Effector memory CD8-positive, alpha-beta T cell (primary cell): ENCODE measurements around the gene FBLIM1.

Source experiments
- ATAC-seq: fragments of 150-1000 bp; cut with Tn5 transposase; replicated peaks from 2 replicates; pipeline ENCODE4 v1.10.0; 2021; ENCODE audit warnings: mild to moderate bottlenecking, moderate library complexity
- DNase-seq, 3 experiments: peaks; one replicate each; pipeline ENCODE4 v3.0.0; 2021
- H3K27ac Mint-ChIP-seq, 2 donors: one replicate each; pipeline ENCODE4 v1.8.0; 2022; ENCODE audit warnings: mild to moderate bottlenecking in 2 of 2, mixed read lengths in 2 of 2, moderate library complexity in 2 of 2
- H3K27me3 Mint-ChIP-seq, 2 donors: one replicate each; pipeline ENCODE4 v1.8.0; 2022; ENCODE audit warnings: mixed read lengths in 2 of 2
- H3K36me3 Mint-ChIP-seq: one replicate; pipeline ENCODE4 v1.8.0; 2022; ENCODE audit warnings: mild to moderate bottlenecking, moderate library complexity, mixed read lengths; ENCODE audit not compliant: insufficient read depth
- H3K4me1 Mint-ChIP-seq, 2 donors: one replicate each; pipeline ENCODE4 v1.8.0; 2022; ENCODE audit warnings: low read depth in 2 of 2, mixed read lengths in 2 of 2
- H3K4me3 Mint-ChIP-seq, 2 donors: one replicate each; pipeline ENCODE4 v1.8.0; 2022; ENCODE audit warnings: mild to moderate bottlenecking in 2 of 2, mixed read lengths in 2 of 2, moderate library complexity in 2 of 2
- H3K9me3 Mint-ChIP-seq, 2 donors: one replicate each; pipeline ENCODE4 v1.8.0; 2022; ENCODE audit warnings: mixed read lengths in 2 of 2

Gene FBLIM1

GRCh38 chr1:15744122-15744679 is 14.4 kb upstream of the FBLIM1 start:
- no peak overlapping the region for H3K27ac Mint-ChIP-seq

DNA sequence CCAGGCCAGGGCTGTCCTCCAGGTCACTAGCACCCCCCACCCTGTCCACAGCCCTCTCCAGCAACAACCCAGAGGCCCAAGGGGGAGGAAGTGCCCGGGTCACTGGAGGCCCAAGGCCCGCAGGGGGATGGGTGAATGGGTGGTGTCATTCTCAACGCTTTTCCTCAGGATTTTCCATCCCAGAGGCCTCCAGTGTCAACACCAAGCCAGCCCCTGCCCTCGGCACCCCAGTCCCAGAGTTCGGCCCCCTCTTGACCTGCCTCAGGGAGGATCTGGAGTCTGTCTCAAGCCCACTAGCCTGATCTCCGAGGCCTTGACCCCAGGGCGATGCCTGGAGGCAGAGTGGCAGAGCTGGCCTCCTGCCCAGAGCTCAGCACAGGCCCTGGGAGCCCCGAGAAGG is 11.2 kb upstream of the FBLIM1 start:
- H3K4me3 Mint-ChIP-seq = no peak overlapping the region
- H3K27me3 Mint-ChIP-seq = peaks cover 13 to 17% of the 10 kb centered on the region in 2 donors
- no peaks in the 10 kb centered on the region for H3K4me1 Mint-ChIP-seq
- ATAC-seq (no peak), DNase-seq (no peak)
- H3K27ac Mint-ChIP-seq = no peak overlapping the region
- no peaks in the 10 kb centered on the region for H3K36me3 Mint-ChIP-seq
- H3K9me3 Mint-ChIP-seq = no peaks in the 10 kb centered on the region

More at GRCh38 chr1:15744122-15744679, 14.4 kb upstream of the FBLIM1 start:
- Mint-ChIP-seq H3K9me3 (no peaks in the 10 kb centered on the region), H3K4me1 (peaks cover 5 to 7% of the 10 kb centered on the region in 2 donors), H3K36me3 (peaks cover 3% of the 10 kb centered on the region), H3K27me3 (peaks cover 5 to 8% of the 10 kb centered on the region in 2 donors), H3K4me3 (no peak overlapping the region)
- ATAC-seq = no peak
- DNase-seq = no peak

DNA sequence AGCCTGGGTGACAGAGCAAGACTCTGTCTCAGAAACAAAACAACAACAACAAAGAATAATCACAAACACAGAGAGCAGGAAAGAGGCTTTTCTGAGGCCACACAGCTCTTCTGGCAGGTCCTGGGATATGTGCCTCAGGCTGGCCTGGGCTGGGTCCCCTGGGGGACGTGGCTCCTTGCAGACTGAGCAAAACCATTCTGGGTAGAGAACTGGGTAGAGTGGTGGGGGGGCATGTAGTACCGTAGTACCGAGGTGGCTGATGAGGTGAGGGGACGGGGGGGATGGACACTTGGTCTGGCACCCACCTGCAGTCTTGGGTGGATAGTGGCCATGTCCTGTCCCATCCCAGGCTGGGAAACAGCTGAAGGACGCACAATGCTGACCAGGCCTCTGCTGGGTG is 10.3 kb upstream of the FBLIM1 start:
- H3K36me3 Mint-ChIP-seq = no peaks in the 10 kb centered on the region
- peaks cover 17% of the 10 kb centered on the region in 2 donors for H3K27me3 Mint-ChIP-seq
- H3K4me1 Mint-ChIP-seq = no peaks in the 10 kb centered on the region
- DNase-seq (no peak), ATAC-seq (no peak)
- H3K9me3 Mint-ChIP-seq = no peaks in the 10 kb centered on the region
- no peak overlapping the region for H3K27ac Mint-ChIP-seq
- no peak overlapping the region for H3K4me3 Mint-ChIP-seq

- Mint-ChIP-seq H3K4me3 (no peak overlapping the region), H3K36me3 (no peaks in the 10 kb centered on the region), H3K4me1 (no peaks in the 10 kb centered on the region), H3K27ac (no peak overlapping the region), H3K9me3 (no peaks in the 10 kb centered on the region), H3K27me3 (peaks cover 17 to 22% of the 10 kb centered on the region in 2 donors)
- DNase-seq (no peak), ATAC-seq (no peak)
These were observed 9.8 kb upstream of the FBLIM1 start for GRCh38 chr1:15748690-15749398.

DNA sequence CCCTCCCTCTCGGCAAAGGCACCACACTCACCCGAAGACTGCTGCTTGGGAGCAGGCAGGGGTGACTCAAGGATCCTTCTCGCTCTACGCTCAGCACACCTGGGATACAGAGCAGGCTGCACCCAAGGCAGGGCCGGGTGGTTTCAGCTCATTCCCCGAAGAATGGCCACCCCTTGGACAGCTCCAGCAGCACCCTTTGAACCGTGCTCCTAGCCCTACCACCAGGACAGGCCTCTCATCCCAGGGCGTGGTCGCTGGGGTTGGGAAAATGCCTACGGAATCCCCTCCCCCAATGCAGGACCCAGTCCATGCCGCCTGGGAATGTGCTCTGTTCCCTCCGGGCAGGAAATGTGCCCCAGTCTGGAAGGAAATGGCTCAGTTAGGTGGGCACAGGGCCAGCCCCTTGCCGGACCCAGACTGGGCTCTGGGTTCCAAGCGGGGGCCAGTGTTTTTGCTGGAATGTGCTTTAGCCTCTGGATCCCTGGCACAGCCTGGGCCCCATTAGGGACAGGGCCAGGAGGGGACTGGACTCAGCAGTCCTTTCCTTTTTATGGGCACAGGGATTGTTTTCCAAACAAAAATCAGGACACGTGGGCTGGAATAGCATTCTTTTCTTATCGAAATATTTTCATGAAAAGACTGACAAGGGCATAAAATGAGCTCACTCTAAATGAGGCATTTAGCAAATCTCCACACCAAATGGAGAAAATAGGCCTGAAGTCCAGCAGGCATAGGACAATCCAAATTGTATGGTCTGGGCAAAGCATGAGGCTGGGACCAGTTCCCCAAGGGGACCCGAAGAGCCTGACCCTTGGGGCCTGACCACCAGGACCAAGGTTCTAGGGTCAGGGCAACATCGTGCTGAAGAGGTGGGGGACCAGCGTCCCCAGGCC is 8.9 kb upstream of the FBLIM1 start:
- H3K4me3 Mint-ChIP-seq = no peak overlapping the region
- H3K36me3 Mint-ChIP-seq = no peaks in the 10 kb centered on the region
- no peak overlapping the region for H3K27ac Mint-ChIP-seq
- no peak for ATAC-seq
- no peaks in the 10 kb centered on the region for H3K4me1 Mint-ChIP-seq
- no peak for DNase-seq
- peaks cover 17 to 24% of the 10 kb centered on the region in 2 donors for H3K27me3 Mint-ChIP-seq
- no peaks in the 10 kb centered on the region for H3K9me3 Mint-ChIP-seq

GRCh38 chr1:15750924-15751323 is 7.7 kb upstream of the FBLIM1 start:
- no peaks in the 10 kb centered on the region for H3K36me3 Mint-ChIP-seq
- no peak overlapping the region for H3K4me3 Mint-ChIP-seq
- peaks cover 21 to 34% of the 10 kb centered on the region in 2 donors for H3K27me3 Mint-ChIP-seq
- no peak overlapping the region for H3K27ac Mint-ChIP-seq
- DNase-seq (no peak), ATAC-seq (no peak)
- no peaks in the 10 kb centered on the region for H3K9me3 Mint-ChIP-seq
- peaks cover 0 to 2% of the 10 kb centered on the region in 2 donors for H3K4me1 Mint-ChIP-seq

DNA sequence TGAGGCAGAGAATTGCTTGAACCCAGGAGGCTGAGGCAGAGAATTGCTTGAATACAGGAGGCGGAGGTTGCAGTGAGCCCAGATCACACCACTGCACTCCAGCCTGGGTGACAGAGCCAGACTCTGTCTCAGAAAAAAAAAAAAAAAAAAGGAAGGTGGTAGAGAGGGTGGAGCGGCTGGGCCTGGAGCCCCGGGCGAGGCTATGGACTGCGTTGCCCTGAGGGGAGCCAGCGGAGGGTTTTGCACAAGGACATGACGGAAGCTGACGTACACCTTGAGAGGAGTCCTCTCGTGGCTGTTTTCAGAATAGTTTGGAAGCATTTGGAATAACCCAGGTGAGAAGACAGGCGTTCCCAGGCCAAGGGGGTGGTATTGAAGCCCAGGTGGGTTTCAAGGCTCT is 6.9 kb upstream of the FBLIM1 start:
- ATAC-seq (no peak), DNase-seq (no peak)
- Mint-ChIP-seq H3K4me3 (no peak overlapping the region), H3K27me3 (peaks cover 28 to 42% of the 10 kb centered on the region in 2 donors), H3K36me3 (no peaks in the 10 kb centered on the region), H3K4me1 (peaks cover 0 to 6% of the 10 kb centered on the region in 2 donors), H3K27ac (no peak overlapping the region), H3K9me3 (no peaks in the 10 kb centered on the region)

DNA sequence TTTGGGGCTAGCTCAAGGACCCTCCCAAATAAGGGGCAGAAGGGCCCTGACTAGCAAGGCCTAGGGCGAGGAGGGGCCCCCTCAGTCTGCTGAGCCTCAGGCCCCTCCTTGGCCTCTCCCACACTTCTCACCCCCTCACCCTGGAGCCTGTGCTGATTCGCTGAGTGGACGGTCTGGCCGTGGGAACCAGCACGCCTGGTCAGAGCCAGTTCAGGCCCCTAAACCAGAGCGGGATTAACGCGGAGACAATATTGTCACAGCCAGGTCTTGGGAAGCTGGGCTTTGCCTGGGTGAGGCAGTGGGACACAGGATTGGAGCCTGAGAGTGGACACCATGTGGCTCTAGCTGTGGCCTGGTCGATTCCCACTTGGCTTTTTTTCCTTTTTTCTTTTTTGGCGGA is 4.8 kb upstream of the FBLIM1 start:
- H3K4me3 Mint-ChIP-seq = no peak overlapping the region

DNA sequence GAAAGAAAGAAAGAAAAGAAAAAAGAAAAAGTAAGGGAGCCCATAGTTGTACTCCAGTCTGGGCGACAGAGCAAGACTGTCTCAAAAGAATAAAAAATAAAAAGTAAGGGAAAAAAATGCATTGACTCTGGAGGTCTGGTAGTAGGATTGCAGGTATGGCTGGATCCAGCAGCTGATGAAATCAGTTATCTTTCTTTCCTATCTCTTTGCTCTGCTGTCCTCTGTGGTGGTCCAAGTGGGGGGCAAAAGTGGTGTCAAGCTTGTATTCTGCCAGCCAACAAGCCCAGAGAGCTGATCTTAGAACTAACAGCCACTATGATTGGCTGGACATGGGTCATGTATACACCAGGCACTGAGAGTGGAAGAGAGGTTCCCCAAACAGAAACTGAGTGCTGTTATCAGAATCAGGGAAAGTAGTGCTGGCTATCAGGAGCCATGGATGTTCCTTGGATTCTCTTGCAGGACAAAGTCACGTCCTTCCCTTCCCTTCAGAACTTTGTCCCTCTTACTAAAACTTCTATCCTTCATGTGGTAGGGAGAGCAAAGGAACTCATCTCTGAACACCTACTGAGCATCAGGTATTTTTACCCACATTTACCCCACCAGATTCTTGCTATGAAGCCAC is 3.5 kb upstream of the FBLIM1 start:
- no peaks in the 10 kb centered on the region for H3K36me3 Mint-ChIP-seq
- H3K27ac Mint-ChIP-seq = no peak overlapping the region
- no peak for DNase-seq
- H3K27me3 Mint-ChIP-seq = peaks cover 46 to 70% of the 10 kb centered on the region in 2 donors
- no peak overlapping the region for H3K4me3 Mint-ChIP-seq
- ATAC-seq = no peak
- H3K9me3 Mint-ChIP-seq = no peaks in the 10 kb centered on the region
- peaks cover 0 to 15% of the 10 kb centered on the region in 2 donors for H3K4me1 Mint-ChIP-seq

More for the DNA sequence above, 4.8 kb upstream of the FBLIM1 start:
- ATAC-seq (no peak), DNase-seq (no peak)
- Mint-ChIP-seq H3K36me3 (no peaks in the 10 kb centered on the region), H3K4me1 (peaks cover 0 to 13% of the 10 kb centered on the region in 2 donors), H3K27ac (no peak overlapping the region), H3K27me3 (peaks cover 38 to 59% of the 10 kb centered on the region in 2 donors), H3K9me3 (no peaks in the 10 kb centered on the region)

DNA sequence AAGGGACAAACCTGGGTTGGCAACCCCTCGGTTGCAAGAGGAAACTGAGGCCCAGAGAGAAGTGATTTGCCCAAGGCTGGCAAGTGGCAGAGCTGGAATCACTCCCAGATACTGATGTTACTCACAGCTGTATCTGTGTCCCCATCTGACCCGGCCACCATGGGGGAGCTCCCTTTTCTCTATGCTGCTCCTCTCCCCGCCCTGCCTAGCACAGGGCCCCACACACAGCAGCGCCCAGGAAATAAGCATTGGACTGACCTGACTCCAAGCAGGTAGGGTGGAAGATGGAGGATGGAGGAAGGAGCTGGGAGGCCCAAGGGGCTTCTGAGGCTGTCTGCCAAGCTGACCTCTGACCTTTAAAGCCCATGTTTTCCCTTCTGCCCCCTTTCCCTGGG is 3.0 kb upstream of the FBLIM1 start:
- peaks cover 0 to 15% of the 10 kb centered on the region in 2 donors for H3K4me1 Mint-ChIP-seq
- H3K4me3 Mint-ChIP-seq = no peak overlapping the region
- peaks cover 49 to 75% of the 10 kb centered on the region in 2 donors for H3K27me3 Mint-ChIP-seq

GRCh38 chr1:15756143-15757015 is 2.2 kb upstream of the FBLIM1 start:
- Mint-ChIP-seq H3K27me3 (peaks cover 47 to 75% of the 10 kb centered on the region in 2 donors), H3K27ac (no peak overlapping the region), H3K36me3 (no peaks in the 10 kb centered on the region), H3K4me1 (peaks cover 0 to 15% of the 10 kb centered on the region in 2 donors), H3K9me3 (no peaks in the 10 kb centered on the region), H3K4me3 (no peak overlapping the region)
- DNase-seq (no peak), ATAC-seq (no peak)

More for the DNA sequence above, 3.0 kb upstream of the FBLIM1 start:
- Mint-ChIP-seq H3K36me3 (no peaks in the 10 kb centered on the region), H3K9me3 (no peaks in the 10 kb centered on the region), H3K27ac (no peak overlapping the region)
- ATAC-seq (no peak), DNase-seq (no peak)

GRCh38 chr1:15757016-15757543 is 1.5 kb upstream of the FBLIM1 start:
- Mint-ChIP-seq H3K27me3 (peaks cover 46 to 76% of the 10 kb centered on the region in 2 donors), H3K4me1 (peaks cover 0 to 15% of the 10 kb centered on the region in 2 donors), H3K9me3 (no peaks in the 10 kb centered on the region), H3K27ac (no peak overlapping the region), H3K4me3 (peak overlapping the region; percentile 1 to 71), H3K36me3 (no peaks in the 10 kb centered on the region)
- DNase-seq (no peak), ATAC-seq (no peak)
